Stimulated activated CD4-positive, alpha-beta T cell treated with anti-CD3 and anti-CD28 coated beads, Interleukin-4, amount 100 ng/mL, for 1 hour (primary cell): ENCODE results near the gene SIN3B.

ENCODE experiments used
- DNase-seq: peaks from one replicate; pipeline ENCODE4 v3.0.0-alpha.2; 2020

SIN3B gene

DNA sequence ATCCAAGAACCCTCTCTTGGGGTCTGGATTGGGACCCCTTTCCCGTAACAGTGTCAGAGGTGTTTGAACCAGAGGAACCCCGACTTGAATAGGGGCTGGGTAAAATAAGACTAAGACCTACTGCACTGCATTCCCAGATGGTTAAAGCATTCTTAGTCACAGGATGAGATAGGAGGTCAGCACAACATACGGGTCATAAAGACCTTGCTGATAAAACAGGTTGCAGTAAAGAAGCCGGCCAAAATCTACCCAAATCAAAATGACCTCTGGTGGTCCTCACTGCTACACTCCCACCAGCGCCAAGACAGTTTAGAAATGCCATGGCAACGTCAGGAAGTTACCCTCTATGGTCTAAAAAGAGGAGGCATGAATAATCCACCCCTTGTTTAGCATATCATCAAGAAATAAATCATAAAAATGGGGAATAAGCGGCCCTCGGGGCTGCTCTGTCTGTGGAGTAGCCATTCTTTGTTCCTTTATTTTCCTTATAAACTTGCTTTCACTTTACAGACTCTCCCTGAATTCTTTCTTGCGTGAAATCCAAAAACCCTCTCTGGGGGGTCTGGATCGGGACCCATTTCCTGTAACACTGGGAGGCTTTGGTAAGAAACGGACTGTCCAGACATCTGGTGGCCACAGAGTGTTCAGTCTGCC is 4.4 kb upstream of the SIN3B start:
- no peak for DNase-seq

DNA sequence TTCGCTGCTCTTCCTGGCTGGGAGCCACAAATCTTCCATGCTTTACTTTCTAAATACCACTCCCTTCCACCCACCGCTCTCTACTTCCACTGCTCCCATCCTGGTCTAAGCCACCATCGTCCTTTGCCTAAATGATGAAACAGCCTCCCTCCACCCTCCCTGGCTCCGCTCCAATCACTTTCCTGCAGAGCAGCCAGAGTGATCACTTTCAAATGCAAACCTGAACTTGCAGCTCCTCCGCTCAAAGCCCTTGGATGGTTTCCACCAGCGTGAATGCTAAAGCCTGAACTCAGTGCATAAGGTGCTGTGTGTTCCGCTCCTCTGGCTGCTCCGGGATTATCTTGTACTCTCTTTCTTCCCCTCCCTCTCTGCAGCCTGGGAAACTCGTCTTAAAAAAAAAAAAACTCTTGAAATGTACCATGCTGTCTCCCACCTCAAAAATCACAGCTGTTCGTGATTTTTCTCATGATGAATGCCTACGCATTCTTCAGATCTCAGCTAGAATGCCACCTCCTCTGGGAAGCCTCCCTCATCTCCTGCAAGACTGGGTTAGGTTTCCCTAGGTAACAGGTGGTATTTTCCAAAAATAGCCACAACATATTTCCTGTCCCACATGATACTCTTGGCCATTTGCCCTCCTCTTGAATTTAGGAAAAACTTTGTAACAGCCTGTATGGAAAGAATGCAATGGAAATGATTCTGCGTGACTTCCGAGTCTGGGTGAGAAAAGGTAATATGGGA is 3.7 kb upstream of the SIN3B start:
- DNase-seq = no peak

DNA sequence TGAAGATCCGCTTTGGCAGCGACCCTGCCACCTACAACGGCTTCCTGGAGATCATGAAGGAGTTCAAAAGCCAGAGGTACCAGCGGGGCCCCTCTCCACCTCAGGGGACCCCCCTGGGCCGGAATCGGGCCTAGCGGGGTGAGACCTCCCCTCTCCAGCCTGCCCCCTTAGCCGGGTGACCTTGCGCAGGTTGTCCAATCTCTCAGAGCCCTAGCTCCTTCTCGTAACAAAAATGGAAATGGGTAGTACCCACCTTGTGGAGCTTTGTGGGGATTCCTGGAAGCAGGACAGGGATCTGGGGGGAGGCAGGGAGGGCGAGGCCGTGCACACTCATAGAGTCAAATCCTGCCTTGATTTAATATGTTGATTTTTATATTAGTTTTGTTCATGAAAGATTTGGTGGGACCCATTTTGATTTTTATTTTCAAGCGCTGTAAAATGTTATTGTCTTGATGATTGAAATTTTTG is 658 bp downstream of the SIN3B start:
- DNase-seq = no peak

DNA sequence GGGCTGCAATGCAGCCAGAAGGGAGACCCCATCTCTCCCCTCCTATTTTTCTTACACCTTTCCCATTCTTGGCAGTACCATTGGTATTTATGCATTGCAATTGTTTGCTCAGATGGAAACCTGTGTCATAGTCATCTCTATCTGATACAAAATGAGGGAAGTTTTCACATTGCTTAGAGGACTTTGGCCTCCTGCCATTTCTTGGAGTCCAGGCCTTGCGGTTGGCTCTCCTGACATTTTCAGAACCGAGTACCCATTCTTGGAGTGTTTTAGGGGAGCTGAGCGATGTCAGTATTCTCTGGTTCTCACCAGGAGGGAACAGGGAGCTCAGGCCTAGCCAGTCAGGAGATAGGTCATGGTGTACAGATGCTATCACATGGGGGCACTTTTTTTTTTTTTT is 1.5 kb downstream of the SIN3B start:
- DNase-seq = no peak

DNA sequence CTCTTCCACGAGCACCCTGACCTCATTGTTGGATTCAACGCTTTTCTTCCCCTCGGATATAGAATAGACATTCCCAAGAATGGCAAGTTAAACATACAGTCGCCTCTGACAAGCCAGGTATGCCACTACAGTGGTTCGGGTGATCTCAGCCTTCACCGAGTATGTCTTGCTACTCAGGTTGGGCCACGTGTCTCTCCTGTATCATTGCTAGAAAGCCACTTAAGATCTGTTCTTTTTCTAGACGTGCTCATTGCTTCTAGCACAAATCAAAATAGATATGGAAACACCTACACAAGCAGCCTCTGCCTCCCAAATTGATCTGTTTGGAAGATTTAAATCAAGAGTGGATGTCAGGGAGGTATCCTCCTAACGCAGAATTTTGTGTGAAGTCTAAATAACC is 2.3 kb downstream of the SIN3B start:
- DNase-seq = no peak

DNA sequence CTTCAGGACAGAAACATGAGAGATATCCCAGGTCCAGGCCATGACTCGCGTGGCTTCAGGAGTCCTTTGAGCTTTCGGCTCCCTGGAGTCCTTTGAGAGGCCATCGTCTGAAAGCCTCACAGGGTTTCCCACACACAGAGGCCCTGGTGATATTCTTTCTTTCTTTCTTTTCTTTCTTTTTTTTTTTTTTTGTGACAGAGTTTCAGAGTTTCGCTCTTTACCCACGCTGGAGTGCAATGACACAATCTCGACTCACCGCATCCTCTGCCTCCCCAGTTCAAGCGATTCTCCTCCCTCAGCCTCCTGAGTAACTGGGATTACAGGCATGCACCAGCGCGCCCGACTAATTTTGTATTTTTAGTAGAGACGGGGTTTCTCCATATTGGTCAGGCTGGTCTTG is 5.5 kb downstream of the SIN3B start:
- no peak for DNase-seq

DNA sequence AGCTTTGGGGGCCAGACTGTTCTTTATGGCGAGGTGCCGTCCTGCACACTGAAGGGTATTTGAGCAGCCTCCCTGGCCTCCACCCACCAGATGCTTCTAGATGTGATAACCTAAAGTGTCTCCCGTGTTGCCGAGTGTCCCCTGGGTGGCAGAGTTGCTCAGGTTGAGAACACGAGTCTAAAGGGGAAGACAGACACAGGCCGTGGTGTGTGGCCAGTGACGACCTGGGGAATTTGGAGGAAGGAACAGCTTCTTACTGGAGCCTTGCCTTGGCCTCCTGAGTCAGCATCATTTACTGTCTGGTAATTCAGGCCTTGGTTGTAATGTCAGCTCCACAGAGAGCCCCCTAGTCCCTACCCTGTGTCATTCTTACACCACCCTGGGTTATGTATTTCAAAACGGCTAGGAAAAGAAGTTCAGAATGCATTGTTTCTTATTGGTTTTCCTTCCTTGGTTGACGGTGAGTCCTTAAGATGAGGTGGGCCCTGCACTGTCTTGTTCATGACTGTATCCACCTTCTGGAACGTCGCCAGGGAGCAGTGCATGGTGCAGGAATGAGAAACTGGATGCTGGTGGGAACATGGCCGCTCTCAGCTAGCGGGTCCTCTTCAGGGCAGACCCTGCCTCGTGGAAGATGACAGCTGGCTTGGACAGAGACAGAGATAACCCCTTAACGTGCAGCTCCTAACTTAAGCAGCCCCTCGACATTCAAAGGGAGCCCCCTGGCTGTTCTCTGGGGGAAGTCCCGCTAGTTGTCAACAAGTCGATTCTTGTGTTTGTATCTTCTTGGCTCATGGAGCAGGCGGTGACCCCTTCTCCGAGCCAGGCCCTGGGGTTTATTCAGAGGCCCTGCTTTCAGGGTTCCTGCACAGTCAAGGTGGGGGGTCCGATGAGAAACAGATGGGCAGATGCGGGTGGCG is 7.2 kb downstream of the SIN3B start:
- no peak for DNase-seq

DNA sequence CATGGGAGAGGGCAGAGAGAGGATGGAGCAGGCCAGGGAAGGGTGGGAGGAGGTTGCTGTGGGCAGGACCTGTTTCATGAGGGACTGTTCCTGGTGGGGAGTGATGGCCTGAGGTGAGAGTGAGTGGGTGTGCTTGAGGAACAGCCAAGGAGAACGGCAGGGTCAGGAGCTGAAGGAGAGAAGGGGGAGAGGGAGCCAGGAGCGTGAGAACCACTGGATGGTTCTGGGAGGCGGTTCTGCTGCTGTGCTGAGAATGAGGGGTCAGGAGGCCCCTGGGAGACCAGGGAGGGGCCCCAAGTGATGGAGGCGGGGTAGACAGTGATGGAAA is 7.8 kb downstream of the SIN3B start:
- no peak for DNase-seq

DNA sequence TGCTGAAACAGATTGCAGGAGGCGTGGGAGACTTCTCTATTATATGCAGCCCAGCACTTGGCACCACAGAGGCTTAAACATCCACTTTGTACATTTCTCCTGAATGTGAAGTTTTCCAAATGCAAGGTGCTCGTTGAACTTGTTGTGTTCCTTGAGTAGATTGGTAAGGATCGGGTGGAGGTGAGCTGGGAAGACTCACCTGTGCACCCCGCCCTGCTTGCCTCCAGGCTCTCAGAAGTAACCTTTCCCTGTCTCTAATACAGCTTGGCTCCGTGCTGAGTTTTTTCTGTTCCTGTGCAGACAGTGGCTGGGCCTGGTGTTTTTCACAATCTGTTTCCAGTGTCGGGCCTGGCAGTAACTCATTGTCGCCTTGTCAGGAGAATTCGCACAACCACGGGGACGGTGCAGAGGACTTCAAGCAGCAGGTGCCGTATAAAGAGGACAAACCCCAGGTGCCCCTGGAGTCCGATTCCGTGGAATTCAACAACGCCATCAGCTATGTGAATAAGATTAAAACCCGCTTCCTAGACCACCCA is 12.3 kb downstream of the SIN3B start:
- no peak for DNase-seq

DNA sequence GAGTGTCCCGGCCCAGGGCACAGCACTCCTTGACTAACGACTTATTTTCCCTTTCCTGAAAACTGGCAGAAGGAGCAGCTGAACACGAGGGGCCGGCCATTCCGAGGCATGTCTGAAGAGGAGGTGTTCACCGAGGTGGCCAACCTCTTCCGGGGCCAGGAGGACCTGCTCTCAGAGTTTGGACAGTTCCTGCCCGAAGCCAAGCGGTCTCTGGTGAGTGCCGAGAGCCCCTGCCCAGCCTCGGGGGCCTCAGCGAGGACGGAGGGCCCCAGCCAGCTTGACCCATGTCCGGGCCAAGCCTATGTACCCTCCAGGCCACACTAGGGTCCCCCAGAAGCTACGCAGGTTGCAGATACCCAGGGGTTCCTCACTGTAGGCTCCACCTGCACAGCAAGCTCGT is 17.7 kb downstream of the SIN3B start:
- no peak for DNase-seq

DNA sequence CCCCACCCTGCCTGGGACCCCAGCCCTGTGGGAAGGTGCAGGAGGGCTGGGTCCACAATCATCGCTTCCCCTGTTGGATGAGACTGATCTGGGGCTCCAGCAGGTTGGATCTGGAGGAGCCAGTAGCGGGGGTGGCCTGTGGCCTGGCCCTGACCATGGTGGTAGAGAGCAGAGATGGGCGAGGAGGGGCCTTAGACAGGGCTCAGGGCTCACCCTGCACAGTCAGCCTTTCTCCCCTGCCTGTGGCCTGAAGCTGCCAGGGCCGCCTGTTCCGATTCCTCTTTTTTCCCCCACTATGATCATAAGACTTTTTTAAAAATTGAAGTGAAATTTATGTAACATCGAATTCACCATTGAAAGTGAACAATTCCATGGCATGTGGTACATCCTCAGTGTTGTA is 18.2 kb downstream of the SIN3B start:
- DNase-seq = no peak

DNA sequence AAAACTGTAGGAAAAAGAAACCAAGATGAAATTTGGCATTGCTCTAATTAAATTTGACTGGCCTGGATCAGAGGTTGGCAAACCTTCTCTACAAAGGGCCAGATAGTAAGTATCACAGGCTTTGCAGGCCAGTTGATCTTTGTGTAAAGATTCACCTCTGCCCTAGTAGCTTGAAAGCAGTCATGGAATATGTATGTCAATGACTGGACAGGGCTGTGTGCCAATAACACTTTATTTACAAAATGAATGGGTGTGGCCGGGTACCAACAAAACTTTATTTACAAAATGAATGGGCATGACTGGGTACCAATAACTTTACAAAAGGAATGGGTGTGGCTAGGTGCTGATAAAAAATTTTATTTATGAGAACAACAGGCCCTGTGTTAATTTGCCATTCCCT is 20.0 kb downstream of the SIN3B start:
- no peak for DNase-seq

DNA sequence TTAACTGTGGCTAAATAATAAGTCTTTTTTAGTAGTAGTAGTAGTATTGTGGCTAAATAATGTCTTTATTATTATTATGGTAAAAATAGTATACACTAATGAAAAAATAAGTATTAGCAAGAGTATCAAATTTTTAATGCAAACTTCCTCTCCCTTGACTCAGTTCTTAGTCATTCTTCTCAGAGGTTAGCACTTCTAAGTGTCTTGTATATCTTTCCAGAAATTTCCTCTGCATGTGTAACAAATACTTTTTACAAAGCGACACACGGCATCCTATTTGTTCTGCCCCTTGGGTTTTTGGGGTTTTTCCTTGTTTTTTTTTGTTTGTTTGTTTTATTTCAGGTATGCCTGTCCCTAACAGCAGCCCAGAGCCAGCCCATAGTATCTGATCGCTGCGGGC is 20.9 kb downstream of the SIN3B start:
- no peak for DNase-seq

DNA sequence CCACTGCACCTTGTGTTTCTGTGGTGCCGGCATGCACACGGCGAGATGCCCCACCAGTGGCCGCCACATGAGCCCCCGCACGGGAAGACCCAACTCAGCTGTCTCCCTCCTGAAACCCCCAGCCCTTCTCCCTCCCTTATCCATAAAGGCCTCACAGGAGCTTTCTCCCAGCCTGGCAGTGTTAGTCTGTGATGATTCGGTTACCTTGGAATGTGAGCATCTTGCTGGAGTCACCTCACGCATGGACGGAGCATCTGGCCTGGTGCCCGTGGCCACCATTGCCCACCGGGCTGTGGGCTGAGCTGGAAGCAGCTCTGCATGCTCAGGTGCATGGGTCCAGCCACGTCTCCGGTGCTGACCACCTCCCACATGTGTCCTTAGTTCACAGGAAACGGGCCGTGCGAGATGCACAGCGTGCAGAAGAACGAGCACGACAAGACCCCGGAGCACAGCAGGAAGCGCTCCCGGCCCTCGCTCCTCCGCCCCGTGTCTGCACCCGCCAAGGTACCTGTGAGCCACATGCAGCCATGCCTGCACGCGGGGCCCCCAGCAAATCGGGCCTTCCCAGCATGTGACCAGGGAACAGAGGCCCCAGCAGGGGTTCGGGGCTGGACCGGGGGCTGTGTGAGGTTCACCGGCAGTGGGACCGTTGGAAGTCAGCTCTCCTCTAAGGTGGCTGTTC is 22.0 kb downstream of the SIN3B start:
- DNase-seq = no peak

DNA sequence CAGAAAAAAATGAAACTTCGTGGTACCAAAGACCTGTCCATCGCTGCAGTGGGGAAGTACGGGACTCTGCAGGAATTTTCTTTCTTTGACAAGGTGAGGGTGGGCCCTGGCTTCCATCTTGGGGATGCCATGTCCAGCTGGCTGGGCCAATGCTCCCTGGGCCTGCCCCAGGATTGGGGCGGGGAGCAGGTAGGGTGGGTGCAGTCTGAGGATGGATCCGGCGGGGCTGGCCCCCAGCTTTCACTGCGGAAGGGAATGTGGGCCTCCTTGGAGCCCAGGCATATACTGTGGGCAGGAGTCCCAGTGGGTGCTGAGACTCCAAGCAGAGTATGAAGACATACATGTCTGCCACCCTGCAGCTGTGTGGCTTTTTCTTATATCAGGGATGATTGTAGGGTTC is 23.9 kb downstream of the SIN3B start:
- no peak for DNase-seq

DNA sequence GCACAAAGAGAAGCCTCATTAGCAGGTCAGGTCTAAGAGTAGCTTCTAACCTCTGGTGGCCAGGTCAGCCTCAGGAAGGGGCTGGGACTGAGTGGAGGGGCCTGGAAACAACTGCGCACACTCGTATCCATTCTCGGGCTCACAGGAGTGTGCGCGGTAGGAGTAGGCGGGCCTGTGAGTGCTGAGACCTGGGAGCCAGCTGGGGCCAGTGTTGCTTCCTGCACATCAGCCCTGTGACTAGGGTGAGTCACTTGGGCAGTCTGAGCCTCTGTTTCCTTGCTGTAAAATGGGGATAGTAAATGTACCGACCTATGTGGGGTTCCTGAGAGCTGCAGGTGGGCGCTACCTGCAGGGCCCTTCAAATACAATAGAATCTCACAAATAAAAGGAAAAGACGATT is 26.9 kb downstream of the SIN3B start:
- DNase-seq = no peak

DNA sequence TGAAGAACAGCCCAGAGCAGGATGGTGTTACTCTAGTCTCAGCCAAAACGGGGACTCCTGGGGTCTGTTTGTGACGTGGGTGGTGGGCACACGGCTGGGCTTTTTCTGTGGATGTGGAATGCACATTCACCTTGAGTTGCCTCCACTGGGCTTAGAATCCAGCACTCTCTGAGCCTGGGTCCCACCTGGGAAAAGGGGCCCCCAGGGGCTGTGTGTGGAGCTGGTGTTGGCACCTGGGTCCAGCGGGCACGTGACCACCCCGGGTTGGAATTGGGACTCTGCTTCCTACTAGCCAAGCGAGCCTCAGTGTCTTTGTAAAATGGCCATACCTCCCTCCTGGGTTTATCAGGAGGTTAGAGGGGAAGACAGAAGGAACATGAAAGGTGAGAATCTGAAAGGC is 30.4 kb downstream of the SIN3B start:
- no peak for DNase-seq

DNA sequence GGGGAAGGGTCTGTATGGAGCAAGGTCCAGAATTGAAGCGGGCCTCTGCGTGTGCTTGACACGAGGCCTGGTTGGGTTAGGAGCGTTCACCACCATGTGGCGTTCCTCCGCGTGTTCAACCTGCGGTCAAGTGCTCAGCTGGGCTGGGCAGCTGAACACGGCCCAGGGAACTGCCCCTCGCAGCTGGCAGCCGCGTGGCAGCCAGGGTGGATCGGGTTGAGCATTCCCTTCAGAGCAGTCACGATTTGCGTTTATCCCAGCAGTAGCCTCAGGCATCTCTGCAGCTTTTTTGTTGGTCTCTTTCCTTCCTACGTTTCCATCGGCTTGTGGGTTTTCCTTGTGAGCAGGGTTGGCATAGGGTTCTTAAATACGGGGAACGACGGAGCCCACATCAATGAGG is 30.9 kb downstream of the SIN3B start:
- no peak for DNase-seq

DNA sequence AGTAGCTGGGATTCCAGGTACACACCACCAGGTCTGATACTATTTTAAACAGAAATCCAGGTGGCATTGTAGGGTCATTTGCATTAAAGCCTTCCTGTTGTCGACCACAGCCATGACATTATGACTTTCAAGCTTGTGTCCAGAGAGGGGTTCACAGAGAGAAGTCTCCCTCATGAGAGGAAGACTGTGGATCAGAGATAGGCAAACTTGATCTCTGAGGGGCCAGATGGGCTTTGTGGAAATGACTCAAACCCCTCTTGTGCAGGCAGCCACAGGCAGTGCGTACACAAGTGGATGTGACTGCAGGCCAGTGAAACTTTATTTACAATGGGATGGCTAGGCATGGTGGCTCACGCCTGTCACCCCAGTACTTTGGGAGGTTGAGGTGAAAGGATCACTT is 31.8 kb downstream of the SIN3B start:
- DNase-seq = no peak

DNA sequence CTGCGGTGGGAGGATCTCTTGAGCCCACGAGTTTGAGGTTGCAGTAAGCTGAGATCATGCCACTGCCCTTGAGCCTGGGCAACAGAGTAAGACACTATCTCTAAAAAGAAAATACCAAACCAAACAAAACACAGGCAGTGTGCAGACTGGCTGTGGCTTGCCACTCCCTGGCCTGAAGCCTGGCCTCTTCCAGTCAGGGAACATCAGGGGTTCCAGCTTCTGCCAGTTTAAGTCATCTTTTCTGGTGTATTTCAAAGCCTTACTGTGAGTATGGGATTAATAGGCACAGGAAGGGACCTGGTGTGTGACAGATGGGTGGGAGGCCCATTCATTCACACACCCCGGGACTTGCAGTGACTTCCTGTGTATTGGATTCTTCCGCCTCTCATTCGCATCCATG is 32.6 kb downstream of the SIN3B start:
- no peak for DNase-seq

DNA sequence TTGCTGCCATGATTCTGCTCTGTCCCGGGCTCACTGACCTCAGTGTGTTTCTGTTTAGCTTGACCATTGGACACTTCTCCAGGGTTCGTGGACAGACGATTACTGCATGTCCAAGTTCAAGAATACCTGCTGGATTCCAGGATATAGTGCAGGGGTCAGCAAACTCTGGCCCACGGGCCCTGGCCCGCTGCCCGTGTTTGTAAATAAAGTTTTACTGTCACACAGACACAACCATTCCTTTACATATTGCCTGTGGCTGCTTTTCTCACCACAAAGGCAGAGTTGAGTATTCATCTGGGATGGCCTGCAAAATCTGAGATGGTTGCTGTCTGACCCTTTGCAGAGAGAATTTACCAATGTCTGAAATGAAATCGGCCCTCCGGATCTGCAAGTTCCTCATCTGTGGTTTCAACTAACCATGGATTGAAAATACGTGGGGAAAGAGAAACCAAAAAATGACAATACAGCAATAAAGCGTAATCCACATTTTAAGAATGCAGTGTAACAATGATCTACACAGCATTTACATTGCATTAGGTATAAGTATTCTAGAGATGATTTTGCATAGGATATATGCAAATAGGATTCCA is 33.7 kb downstream of the SIN3B start:
- no peak for DNase-seq

DNA sequence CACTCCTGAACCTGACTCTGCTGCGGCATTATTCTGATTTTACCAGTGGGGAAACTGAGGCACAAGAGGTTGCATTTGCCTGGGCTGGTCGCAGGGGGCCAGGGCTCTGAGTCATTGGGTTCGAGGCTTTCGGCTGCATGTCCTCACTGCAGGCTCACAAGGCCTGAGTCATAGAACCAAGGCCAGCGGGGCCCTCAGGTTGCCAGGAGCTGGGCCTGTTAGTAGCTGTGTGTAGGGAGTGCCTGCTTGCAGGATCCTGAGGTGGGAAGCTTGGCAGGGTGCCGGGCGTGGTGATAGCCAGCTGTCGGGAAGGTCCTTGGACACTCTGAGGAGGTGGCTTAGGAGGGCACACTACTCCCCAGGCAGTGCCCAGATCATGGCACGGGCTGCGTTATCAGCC is 38.0 kb downstream of the SIN3B start:
- no peak for DNase-seq
